HG03103 (cell line): ENCODE results near the gene CSK.

Source experiments
- ATAC-seq: cut with Tn5 transposase; IDR thresholded peaks from one replicate; pipeline ENCODE4 v1.9.1; 2021; ENCODE audit warnings: low read depth; ENCODE audit not compliant: unreplicated experiment

The CSK gene

GRCh38 chr15:74769463-74770025 is 12.3 kb upstream of the CSK start:
- no peak for ATAC-seq

GRCh38 chr15:74770211-74770903 is 11.5 kb upstream of the CSK start:
- ATAC-seq = no peak

- no peak for ATAC-seq
Observed at GRCh38 chr15:74773329-74773728, 8.6 kb upstream of the CSK start.

- ATAC-seq = no peak
Observed at GRCh38 chr15:74773731-74774252, 8.1 kb upstream of the CSK start.

- ATAC-seq = no peak
Observed at GRCh38 chr15:74775132-74775562, 6.7 kb upstream of the CSK start.

GRCh38 chr15:74775894-74776293 is 6.0 kb upstream of the CSK start:
- ATAC-seq = no peak

GRCh38 chr15:74776821-74777768 is 4.8 kb upstream of the CSK start:
- no peak for ATAC-seq

GRCh38 chr15:74777769-74778598 is 3.9 kb upstream of the CSK start:
- no peak for ATAC-seq

GRCh38 chr15:74778599-74778970 is 3.3 kb upstream of the CSK start:
- no peak for ATAC-seq

- ATAC-seq = no peak
Observed at GRCh38 chr15:74779162-74779648, 2.7 kb upstream of the CSK start.

- no peak for ATAC-seq
Observed at GRCh38 chr15:74780523-74781430, 1.1 kb upstream of the CSK start.

- ATAC-seq = no peak
Observed at GRCh38 chr15:74782259-74783071, 585 bp downstream of the CSK start.

GRCh38 chr15:74783072-74783807 is 1.4 kb downstream of the CSK start:
- no peak for ATAC-seq

GRCh38 chr15:74783808-74784175 is 1.9 kb downstream of the CSK start:
- no peak for ATAC-seq

- no peak for ATAC-seq
Observed at GRCh38 chr15:74784426-74785193, 2.7 kb downstream of the CSK start.

GRCh38 chr15:74785194-74786032 is 3.5 kb downstream of the CSK start:
- no peak for ATAC-seq
